K562 (cell line): Measurements from ENCODE around the gene ACOX1. TPM values are rescaled to one million over a fixed set of nuclear protein-coding genes. Genes with fewer than 3 reads are reported as not detected.

Experiments
- ATAC-seq: fragments of 200-7000 bp; cut with Tn5 transposase; 3 replicates; pipeline ENCODE4 v1.9.1; 2020; ENCODE audit warnings: moderate library complexity
- BruUV-seq: library from RNA; stranded (reverse); fragments of 400-500 nt; replicated peaks from 2 replicates; lab custom pipeline; 2021; lab: Mats Ljungman, UMichigan
- CTCF ChIA-PET: fragments of 300-600 bp; formaldehyde crosslinking; extraction: SDS; loops from one replicate; lab custom pipeline; 2021; ENCODE audit warnings: low intra/inter-chr PET ratio; lab: Yijun Ruan, JAX
- POLR2A ChIA-PET: fragments of 300-600, 350-650 bp; sonication (Branson Sonifier 250); formaldehyde crosslinking; extraction: SDS; loops from one replicate; lab custom pipeline; 2021; ENCODE audit warnings: antibody characterized with exemption, inconsistent platforms; lab: Yijun Ruan, JAX
- DNase-seq, 4 experiments: peaks; one replicate each; pipeline versions ENCODE4 v3.0.0 to v3.0.0-alpha.2; 2011 to 2018; ENCODE audit warnings: low spot score in 3 of 4, mixed read lengths in 3 of 4; ENCODE audit errors: extremely low read depth in 1 of 4
- FAIRE-seq: peaks from 2 replicates; lab custom pipeline; 2011; peaks lifted over from hg19 to GRCh38; lab: Jason Lieb, UNC
- H2AFZ ChIP-seq: 2 replicates; pipeline ENCODE4 v1.6.0; 2011; ENCODE audit warnings: low read depth, low read length, control low read depth, inconsistent platforms
- H3K27ac ChIP-seq: fragments of 200-600 bp; 3 replicates; pipeline ENCODE4 v1.8.0; 2011; ENCODE audit warnings: low read depth, mild to moderate bottlenecking, control low read depth, inconsistent platforms, low read length, moderate library complexity, mixed read lengths; ENCODE audit errors: extremely low read depth
- H3K27me3 ChIP-seq, 2 experiments: fragments of 300-600 bp in 1 of 2; 2 replicates in 1 of 2; 3 replicates in 1 of 2; pipeline versions ENCODE4 v1.6.0 to v1.8.0; 2011; ENCODE audit warnings: inconsistent platforms in 2 of 2, low read length in 2 of 2, mild to moderate bottlenecking in 1 of 2, mixed read lengths in 1 of 2, moderate library complexity in 1 of 2; ENCODE audit not compliant: control insufficient read depth in 2 of 2, insufficient read depth in 2 of 2
- H3K36me3 ChIP-seq: fragments of 300-600 bp; 3 replicates; pipeline ENCODE4 v1.8.0; 2011; ENCODE audit warnings: mild to moderate bottlenecking, low read length, inconsistent platforms; ENCODE audit not compliant: control insufficient read depth, insufficient read depth
- H3K4me1 ChIP-seq, 2 experiments: fragments of 200-600 bp in 1 of 2; replicated peaks in 1 of 2; 2 replicates in 1 of 2; 3 replicates in 1 of 2; pipeline versions ENCODE4 v1.5.1 to v1.8.0; 2011; ENCODE audit warnings: inconsistent platforms in 2 of 2, low read length in 2 of 2, mild to moderate bottlenecking in 1 of 2, mixed read lengths in 1 of 2, moderate library complexity in 1 of 2; ENCODE audit not compliant: control insufficient read depth in 2 of 2, insufficient read depth in 2 of 2
- H3K4me2 ChIP-seq: 2 replicates; pipeline ENCODE4 v1.6.1; 2011; ENCODE audit warnings: low read length, control low read depth, inconsistent platforms, mixed read lengths; ENCODE audit not compliant: insufficient read depth
- H3K4me3 ChIP-seq: fragments of 200-600 bp; sonication (generic), shearing (Covaris generic); 2 replicates; pipeline ENCODE4 v1.5.1; 2016; ENCODE audit warnings: control low read depth, inconsistent platforms
- H3K79me2 ChIP-seq: fragments of 200-600 bp; 3 replicates; pipeline ENCODE4 v1.8.0; 2011; ENCODE audit warnings: low read length, inconsistent platforms; ENCODE audit not compliant: control insufficient read depth, insufficient read depth
- H3K9ac ChIP-seq, 2 experiments: 2 replicates each; pipeline versions ENCODE4 v1.6.0 to v1.6.1; 2011; ENCODE audit warnings: low read depth in 2 of 2, low read length in 2 of 2, control low read depth in 1 of 2, inconsistent platforms in 1 of 2, mild to moderate bottlenecking in 1 of 2, mixed read lengths in 1 of 2; ENCODE audit not compliant: insufficient read depth in 1 of 2
- H3K9me1 ChIP-seq: one replicate; pipeline ENCODE4 v1.6.0; 2011; ENCODE audit warnings: inconsistent platforms, mild to moderate bottlenecking, low read length, moderate library complexity; ENCODE audit not compliant: control insufficient read depth, insufficient read depth
- H3K9me3 ChIP-seq: replicated peaks from 2 replicates; pipeline ENCODE4 v1.5.1; 2011; ENCODE audit warnings: low read depth, low read length, inconsistent platforms; ENCODE audit not compliant: control insufficient read depth, insufficient read depth
- H4K20me1 ChIP-seq: replicated peaks from 2 replicates; pipeline ENCODE4 v1.6.1; 2011; ENCODE audit warnings: low read length, inconsistent platforms, mixed read lengths; ENCODE audit not compliant: control insufficient read depth, insufficient read depth
- BCOR ChIP-seq: fragments of 450-650 bp; IDR thresholded peaks from 2 replicates; pipeline ENCODE4 v1.6.1; 2016
- CEBPG ChIP-seq, 3 experiments: fragments of 200-800 bp in 1 of 3; sonication (Bioruptor generic) in 1 of 3; sonication (generic) in 1 of 3; formaldehyde crosslinking in 1 of 3; IDR thresholded peaks in 2 of 3; conservative IDR thresholded peaks in 1 of 3; 2 replicates each; pipeline versions ENCODE4 v1.6.1 to v1.8.0; 2016 to 2022; ENCODE audit warnings: missing compliant biosample characterization in 2 of 3, missing genetic modification characterization in 2 of 3, mild to moderate bottlenecking in 1 of 3, missing genetic modification reagents in 1 of 3
- FOXK2 ChIP-seq, 2 experiments: fragments of 450-650 bp; IDR thresholded peaks in 1 of 2; conservative IDR thresholded peaks in 1 of 2; 2 replicates each; pipeline ENCODE4 v1.6.1; 2016; ENCODE audit warnings: low read depth in 2 of 2, mild to moderate bottlenecking in 1 of 2
- HDAC1 ChIP-seq, 2 experiments: fragments of 450-650 bp; IDR thresholded peaks; 2 replicates each; pipeline ENCODE4 v1.6.1; 2016 to 2017; ENCODE audit warnings: inconsistent platforms in 1 of 2, mild to moderate bottlenecking in 1 of 2, moderate library complexity in 1 of 2
- KLF1 ChIP-seq: fragments of 450-650 bp; IDR thresholded peaks from 2 replicates; pipeline ENCODE4 v1.6.1; 2016; ENCODE audit warnings: missing genetic modification characterization, missing compliant biosample characterization
- MEF2A ChIP-seq: IDR thresholded peaks from 2 replicates; pipeline ENCODE4 v1.6.1; 2011; ENCODE audit warnings: low read depth, mild to moderate bottlenecking, low read length, moderate library complexity; ENCODE audit not compliant: control insufficient read depth
- MXI1 ChIP-seq: IDR thresholded peaks from 2 replicates; pipeline ENCODE4 v1.6.1; 2011; ENCODE audit warnings: low read depth, mild to moderate bottlenecking, improper control_type of control experiment, low read length
- NFIC ChIP-seq: fragments of 450-650 bp; IDR thresholded peaks from 2 replicates; pipeline ENCODE4 v1.6.1; 2017; ENCODE audit warnings: mild to moderate bottlenecking, inconsistent platforms
- RBFOX2 ChIP-seq: fragments of 200-400 bp; formaldehyde crosslinking; IDR thresholded peaks from 2 replicates; pipeline ENCODE4 v1.6.1; 2017; ENCODE audit warnings: low read depth, mild to moderate bottlenecking, low read length, moderate library complexity
- RBM25 ChIP-seq: fragments of 200-400 bp; formaldehyde crosslinking; IDR thresholded peaks from 2 replicates; pipeline ENCODE4 v1.6.1; 2018; ENCODE audit warnings: low read length, low read depth, moderate library complexity; ENCODE audit not compliant: severe bottlenecking
- SRSF3 ChIP-seq: fragments of 200-400 bp; formaldehyde crosslinking; IDR thresholded peaks from 2 replicates; pipeline ENCODE4 v1.6.1; 2016; ENCODE audit warnings: mild to moderate bottlenecking, low read length, moderate library complexity; ENCODE audit not compliant: insufficient read depth
- TEAD4 ChIP-seq, 2 experiments: sonication (generic) in 1 of 2; formaldehyde crosslinking in 1 of 2; IDR thresholded peaks; 2 replicates each; pipeline versions ENCODE4 v1.6.1 to v1.8.0; 2012 to 2022; ENCODE audit warnings: borderline replicate concordance in 1 of 2, inconsistent platforms in 1 of 2, low read length in 1 of 2, mild to moderate bottlenecking in 1 of 2, missing genetic modification reagents in 1 of 2
- USF1 ChIP-seq: sonication (generic); formaldehyde crosslinking; IDR thresholded peaks from 2 replicates; pipeline ENCODE4 v1.9.0; 2022; ENCODE audit warnings: mild to moderate bottlenecking, missing genetic modification reagents
- WGBS: fragments of 100-300 bp; shearing (Covaris generic); methylation state at CpG from one replicate; pipeline ENCODE4 v1.1.6; 2016; ENCODE audit warnings: low coverage, mixed read lengths; ENCODE audit not compliant: insufficient coverage; ENCODE audit errors: missing lambda C conversion rate; 5-methylcytosine and 5-hydroxymethylcytosine counted together
- in situ Hi-C: fragments of 300-500 bp; cut with MboI; formaldehyde crosslinking; loops from 4 replicates; pipeline ENCODE4 v1.15.0; 2018; ENCODE audit warnings: inconsistent platforms, mixed read lengths
- intact Hi-C: fragments of 100-400 bp; cut with micrococcal nuclease; formaldehyde crosslinking; loops from 2 replicates; pipeline ENCODE4 v1.14.2; 2022
- polyA plus RNA-seq, 8 experiments: library from polyadenylated mRNA; depleted of rRNA in 4 of 8; stranded (reverse) in 5 of 8; unstranded in 3 of 8; fragments of >200 nt; fragmentation: Nextera tagmentation in 2 of 8; fragmentation: Illumina TruSeq in 1 of 8; extraction: Ambion mirVana in 2 of 8; extraction: Trizol in 1 of 8; gene quantifications; 2 replicates each; pipeline versions ENCODE4 v1.2.1 to v1.2.3, GENCODE V29; 2011 to 2014; ENCODE audit warnings: inconsistent platforms in 1 of 8, missing spikeins in 1 of 8
- total RNA-seq, 7 experiments: library from RNA; depleted of rRNA in 6 of 7; stranded (reverse); fragments of >200 nt in 6 of 7; fragmentation: Illumina TruSeq in 2 of 7; extraction: Trizol in 2 of 7; gene quantifications; 2 replicates each; pipeline versions ENCODE4 v1.2.1 to v1.2.3, GENCODE V29; 2011 to 2021; ENCODE audit warnings: low replicate concordance in 1 of 7
- TF ChIP-seq, protein P1 (sequence below): sonication (generic); formaldehyde crosslinking; IDR thresholded peaks from 2 replicates; pipeline ENCODE4 v1.8.1; 2023; ENCODE audit warnings: mild to moderate bottlenecking, missing genetic modification reagents
- TF ChIP-seq, protein P2 (sequence below), 2 experiments: fragments of 200-800 bp in 1 of 2; sonication (Bioruptor generic) in 1 of 2; sonication (generic) in 1 of 2; formaldehyde crosslinking in 1 of 2; IDR thresholded peaks in 1 of 2; conservative IDR thresholded peaks in 1 of 2; 2 replicates each; pipeline versions ENCODE4 v1.5.0 to v1.6.1; 2016 to 2020; ENCODE audit warnings: missing compliant biosample characterization in 1 of 2, missing genetic modification characterization in 1 of 2, missing genetic modification reagents in 1 of 2

ACOX1 gene
- total and polyA plus RNA-seq, 9 of the 15 experiments (the other 6 are each of a cell fraction or from before 2014, with no cell fraction given) = 7.8 to 24.1 (median 14.5) TPM

- Histone ChIP-seq H3K27ac (peak overlapping the region; percentile 78), H3K27me3 (no peaks in the 10 kb centered on the region), H3K36me3 (peaks cover 3% of the 10 kb centered on the region; the same call in 1 of the 3 replicates), H3K4me1 (peaks cover 34 to 43% of the 10 kb centered on the region in 2 experiments), H3K9me3 (no peaks in the 10 kb centered on the region), H2AFZ (peak overlapping the region; percentile 95; the same call in 1 of the 2 replicates), H3K79me2 (peaks cover 38% of the 10 kb centered on the region), H3K9me1 (no peaks in the 10 kb centered on the region), H3K4me3 (peak overlapping the region; percentile 67), H4K20me1 (no peaks in the 10 kb centered on the region), H3K4me2 (peak overlapping the region; percentile 96), H3K9ac (peak overlapping the region; percentile 79 to 96)
- DNase-seq (peak in 1 of 4 experiments; percentile 25), ATAC-seq (peak; percentile 6), FAIRE-seq (no peak)
- in situ Hi-C loops (no loop called here), intact Hi-C loops (no loop called here)
- ChIA-PET POLR2A (interaction anchor here (0.6 to 1.5 kb wide), 8 partner anchors 10 to 240 kb away, joined by 3 to 5 read pairs (median 3); no protein-coding TSS in a partner anchor), CTCF (no interaction called here)
- WGBS = 35% methylated on average over 18 of the region's 18 CpGs
- TSS peak; percentile 41 for BruUV-seq
- TF ChIP-seq, protein P1, sequence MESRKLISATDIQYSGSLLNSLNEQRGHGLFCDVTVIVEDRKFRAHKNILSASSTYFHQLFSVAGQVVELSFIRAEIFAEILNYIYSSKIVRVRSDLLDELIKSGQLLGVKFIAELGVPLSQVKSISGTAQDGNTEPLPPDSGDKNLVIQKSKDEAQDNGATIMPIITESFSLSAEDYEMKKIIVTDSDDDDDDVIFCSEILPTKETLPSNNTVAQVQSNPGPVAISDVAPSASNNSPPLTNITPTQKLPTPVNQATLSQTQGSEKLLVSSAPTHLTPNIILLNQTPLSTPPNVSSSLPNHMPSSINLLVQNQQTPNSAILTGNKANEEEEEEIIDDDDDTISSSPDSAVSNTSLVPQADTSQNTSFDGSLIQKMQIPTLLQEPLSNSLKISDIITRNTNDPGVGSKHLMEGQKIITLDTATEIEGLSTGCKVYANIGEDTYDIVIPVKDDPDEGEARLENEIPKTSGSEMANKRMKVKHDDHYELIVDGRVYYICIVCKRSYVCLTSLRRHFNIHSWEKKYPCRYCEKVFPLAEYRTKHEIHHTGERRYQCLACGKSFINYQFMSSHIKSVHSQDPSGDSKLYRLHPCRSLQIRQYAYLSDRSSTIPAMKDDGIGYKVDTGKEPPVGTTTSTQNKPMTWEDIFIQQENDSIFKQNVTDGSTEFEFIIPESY (CRISPR knock-in tag) = peak; percentile 42; the same call in 1 of the 2 replicates
- no peak for TF ChIP-seq MEF2A
- peak in 1 of 2 experiments; percentile 13; a peak in 2 of 4 replicates for TF ChIP-seq HDAC1 (IDR thresholded peaks at IDR 0.05)
- no peak for TF ChIP-seq FOXK2 (conservative IDR thresholded peaks at IDR 0.05 in 1 of 2, IDR thresholded peaks at IDR 0.05 in 1 of 2; ENCODE audit: low read depth in 2 of 2)
- TF ChIP-seq CEBPG (CRISPR knock-in tag; IDR thresholded peaks at IDR 0.05) = peak; percentile 21; the same call in 1 of the 2 replicates
- TF ChIP-seq CEBPG (tag; conservative IDR thresholded peaks at IDR 0.05 in 1 of 2, IDR thresholded peaks at IDR 0.05 in 1 of 2) = no peak; a peak in 1 of 4 replicates
- no peak for TF ChIP-seq SRSF3
- TF ChIP-seq USF1 = no peak
- no peak for TF ChIP-seq KLF1
- peak; percentile 80 for TF ChIP-seq BCOR
- TF ChIP-seq NFIC = peak; percentile 39
- TF ChIP-seq RBFOX2 = no peak
- TF ChIP-seq, protein P2, sequence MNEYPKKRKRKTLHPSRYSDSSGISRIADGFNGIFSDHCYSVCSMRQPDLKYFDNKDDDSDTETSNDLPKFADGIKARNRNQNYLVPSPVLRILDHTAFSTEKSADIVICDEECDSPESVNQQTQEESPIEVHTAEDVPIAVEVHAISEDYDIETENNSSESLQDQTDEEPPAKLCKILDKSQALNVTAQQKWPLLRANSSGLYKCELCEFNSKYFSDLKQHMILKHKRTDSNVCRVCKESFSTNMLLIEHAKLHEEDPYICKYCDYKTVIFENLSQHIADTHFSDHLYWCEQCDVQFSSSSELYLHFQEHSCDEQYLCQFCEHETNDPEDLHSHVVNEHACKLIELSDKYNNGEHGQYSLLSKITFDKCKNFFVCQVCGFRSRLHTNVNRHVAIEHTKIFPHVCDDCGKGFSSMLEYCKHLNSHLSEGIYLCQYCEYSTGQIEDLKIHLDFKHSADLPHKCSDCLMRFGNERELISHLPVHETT (CRISPR knock-in tag; conservative IDR thresholded peaks at IDR 0.05 in 1 of 2, IDR thresholded peaks at IDR 0.05 in 1 of 2) = no peak
- no peak for TF ChIP-seq MXI1
- no peak for TF ChIP-seq TEAD4 (IDR thresholded peaks at IDR 0.05; ENCODE audit: low read length)
- TF ChIP-seq TEAD4 (CRISPR knock-in tag; IDR thresholded peaks at IDR 0.05; ENCODE audit: borderline replicate concordance) = no peak
- TF ChIP-seq RBM25 = peak; percentile 83
Observed at GRCh38 chr17:75980188-75981018, 1.4 kb upstream of the ACOX1 start.
